NCI-H2171 treated with DMSO at 0.1 percent for 48 hours (cell line): Measurements from ENCODE around the gene CHID1.

Experiments
- DNase-seq: peaks from one replicate; lab custom pipeline; 2025; lab: John Stamatoyannopoulos, UW

The CHID1 gene

GRCh38 chr11:910589-911030 lies at the start of gene CHID1:
CHID1 (minus strand) TSS chr11:910810; CDS start chr11:904816, 5,994 bp downstream.
- peak; percentile 62 for DNase-seq

DNA sequence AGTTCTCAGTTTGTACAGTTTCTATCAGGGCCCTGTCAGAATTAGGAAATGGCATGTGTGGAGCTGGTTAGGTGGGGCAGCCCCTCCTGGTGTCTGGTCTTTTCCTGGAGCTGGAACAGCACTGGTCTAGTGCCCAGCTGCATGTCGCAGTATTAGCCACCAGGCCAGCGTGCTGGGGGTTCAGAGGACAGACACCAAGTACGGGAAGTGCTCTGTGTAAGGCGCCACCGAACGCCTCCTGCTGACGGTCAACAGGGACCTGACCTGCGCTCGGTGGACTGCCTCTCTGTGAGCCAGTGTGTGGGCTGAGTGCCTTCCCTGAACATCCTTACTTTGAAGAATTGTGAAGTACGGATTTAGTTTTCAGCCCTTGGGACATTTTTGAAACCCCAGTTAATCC lies 49.0 kb upstream of the CHID1 start:
- DNase-seq = no peak

DNA sequence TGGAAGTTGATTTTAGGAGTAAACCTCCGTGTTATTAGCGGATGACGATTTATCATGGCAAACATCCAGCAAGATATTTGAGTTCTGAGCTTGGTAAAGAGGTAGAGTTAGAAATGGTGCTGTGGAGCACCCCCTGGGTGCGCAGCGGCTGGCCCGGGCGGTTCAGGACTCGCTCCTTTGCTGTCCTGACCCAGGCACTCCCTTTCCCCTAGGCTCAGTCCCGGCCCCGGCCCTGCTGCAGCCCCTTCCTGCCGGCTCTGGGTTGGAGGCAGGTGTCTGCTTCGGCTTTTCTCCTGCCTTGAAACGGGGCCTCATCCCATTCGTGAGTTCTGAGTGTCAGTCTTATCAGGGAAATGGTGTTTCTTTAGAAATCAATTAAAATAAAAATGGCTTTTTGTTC lies 48.4 kb upstream of the CHID1 start:
- DNase-seq = no peak

DNA sequence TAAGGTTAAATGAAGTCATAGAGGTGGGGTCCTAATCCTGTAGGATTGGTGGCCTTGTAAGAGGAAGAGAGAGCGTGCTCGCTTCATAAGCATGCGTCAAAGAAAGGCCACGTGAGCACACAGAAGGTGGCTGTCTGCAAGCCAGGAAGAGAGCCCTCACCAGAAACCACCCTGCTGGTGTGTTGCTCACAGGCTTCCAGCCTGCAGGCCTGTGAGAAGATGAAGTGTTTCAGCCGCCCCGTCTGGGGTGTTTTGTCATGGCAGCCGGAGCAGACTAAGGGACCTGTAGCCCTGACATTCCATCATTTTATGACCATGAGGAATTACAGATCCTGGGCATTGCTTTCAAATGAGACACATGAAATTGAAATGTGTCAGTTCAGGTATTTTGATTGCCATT lies 47.5 kb upstream of the CHID1 start:
- DNase-seq = no peak

DNA sequence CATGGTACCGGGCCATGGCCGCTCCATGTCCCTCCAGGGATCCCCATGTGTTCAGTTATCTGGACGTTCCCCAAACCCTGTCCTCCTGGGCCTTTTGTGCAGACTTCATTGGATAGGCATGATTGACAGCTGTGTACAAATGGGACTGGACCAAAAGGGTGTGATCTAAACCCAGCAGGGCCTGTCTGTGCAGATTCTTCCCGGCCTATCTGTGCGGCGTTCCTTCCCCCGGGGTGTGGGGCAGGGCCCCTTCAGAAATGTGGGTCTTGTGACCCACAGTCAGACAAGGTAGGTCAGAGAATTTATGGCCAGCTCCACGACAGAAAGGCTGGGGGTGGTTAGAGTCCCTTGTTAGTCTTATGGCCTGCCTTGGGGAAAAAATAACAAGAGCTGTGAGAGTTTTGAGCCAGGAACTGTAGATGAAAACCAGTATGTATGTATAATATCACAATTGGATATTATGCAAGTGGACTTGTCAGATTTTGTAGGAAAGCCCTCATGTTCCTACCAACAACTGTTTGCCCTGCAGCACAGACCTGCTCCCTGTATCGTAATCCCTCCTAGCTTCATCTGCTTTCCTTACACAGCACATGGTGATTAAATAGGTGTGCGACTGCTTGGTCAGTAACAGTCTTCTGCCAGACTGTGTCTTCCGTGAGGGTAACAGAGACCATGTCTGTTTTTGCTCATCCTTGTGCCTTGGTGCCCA lies 46.8 kb upstream of the CHID1 start:
- no peak for DNase-seq

- DNase-seq = peak; percentile 3
Measured at GRCh38 chr11:955154-956063, 44.8 kb upstream of the CHID1 start.

DNA sequence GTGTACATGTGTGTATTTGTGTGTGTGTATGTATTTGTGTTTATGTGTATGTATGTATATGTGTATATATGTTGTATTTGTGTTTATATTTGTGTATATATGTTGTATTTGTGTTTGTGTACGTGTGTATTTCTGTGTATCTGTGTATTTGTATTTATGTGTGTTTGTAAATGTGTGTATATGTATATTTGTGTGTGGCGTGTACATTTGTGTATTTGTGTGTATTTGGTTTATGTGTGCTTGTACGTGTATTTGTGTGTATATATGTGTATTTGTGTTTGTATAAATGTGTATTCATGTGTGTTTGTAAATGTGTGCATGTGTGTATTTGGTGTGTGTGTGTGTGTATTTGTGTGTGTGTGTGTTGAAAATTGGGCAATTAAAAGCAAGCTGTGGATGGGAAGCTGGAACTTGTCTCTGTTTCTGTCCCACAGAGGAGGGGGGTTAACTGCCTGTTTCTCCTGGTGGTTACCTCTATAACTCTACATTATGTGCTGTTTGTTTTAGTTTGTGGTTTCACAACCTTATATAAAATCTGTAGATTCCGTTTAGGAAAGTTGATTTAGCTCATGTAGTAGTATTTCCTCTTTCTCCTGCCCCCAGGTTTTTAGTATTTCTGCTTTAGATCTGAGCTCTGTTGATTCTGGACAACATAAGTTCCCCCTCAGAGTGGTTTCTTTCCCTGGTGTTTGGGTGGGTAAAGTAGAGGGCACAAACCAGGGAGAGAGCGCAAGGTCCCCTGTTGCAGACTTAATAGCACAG lies 44.0 kb upstream of the CHID1 start:
- no peak for DNase-seq

DNA sequence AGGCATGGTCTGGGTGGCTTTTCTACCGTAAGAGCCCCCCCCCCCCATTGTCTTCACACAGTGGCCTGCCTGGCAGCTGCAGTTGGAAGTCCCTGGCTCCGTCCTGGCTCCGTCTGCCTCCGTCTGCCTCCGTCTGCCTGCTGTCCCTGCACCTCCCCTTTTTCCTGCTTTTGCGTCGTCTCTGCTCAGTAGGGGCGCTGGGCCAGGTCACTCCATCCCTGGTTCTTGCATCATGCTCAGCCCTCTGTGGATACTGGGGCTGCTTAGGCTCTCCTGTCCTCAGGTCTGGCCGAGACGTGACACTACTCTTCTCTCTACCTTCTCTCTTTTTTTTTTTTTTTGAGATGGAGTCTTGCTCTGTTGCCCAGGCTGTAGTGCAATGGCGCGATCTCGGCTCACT lies 42.9 kb upstream of the CHID1 start:
- no peak for DNase-seq

DNA sequence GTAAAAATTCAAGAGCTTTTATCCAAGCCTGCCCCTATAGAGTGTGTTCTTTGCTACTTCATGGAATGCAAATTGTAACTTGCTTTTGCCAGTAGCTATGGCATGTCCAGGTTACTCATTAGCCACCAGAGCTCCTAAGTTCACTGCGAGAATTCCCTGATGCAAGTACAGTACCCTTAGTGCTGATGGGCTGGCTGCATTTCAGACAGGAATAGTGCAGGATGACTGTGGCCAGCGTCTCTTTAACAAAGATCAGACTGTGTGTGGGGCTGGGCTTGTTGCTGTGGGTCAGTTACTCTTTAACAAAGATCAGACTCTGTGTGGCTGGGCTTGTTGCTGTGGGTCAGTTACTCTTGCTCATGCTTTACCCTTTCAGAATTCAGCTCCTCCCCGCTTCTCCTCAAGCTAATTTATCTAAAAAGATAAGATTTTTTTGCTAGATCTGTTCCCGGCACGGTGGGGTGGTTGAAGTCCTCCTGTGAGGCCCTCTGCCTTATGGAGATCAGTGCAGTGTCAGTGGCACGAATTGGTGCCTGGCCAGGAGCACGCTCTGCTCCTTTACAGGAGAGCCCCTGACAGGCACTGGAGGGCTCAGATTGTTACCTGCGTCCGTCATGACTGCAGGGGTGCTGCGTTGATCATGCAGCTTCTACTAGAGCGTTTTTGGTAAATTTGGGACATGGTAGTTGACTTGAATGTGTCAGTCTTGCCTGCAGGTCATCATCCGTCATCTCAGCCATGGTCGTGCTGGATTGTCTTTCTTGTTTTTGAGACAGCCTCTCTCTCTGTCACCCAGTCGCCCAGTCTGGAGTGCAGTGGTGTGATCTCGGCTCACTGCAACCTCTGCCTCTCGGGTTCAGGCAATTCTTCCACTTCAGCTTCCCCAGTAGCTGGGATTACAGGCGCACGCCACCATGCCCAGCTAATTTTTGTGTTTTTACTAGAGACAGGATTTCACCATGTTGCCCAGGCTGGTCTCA lies 42.1 kb upstream of the CHID1 start:
- DNase-seq = no peak

DNA sequence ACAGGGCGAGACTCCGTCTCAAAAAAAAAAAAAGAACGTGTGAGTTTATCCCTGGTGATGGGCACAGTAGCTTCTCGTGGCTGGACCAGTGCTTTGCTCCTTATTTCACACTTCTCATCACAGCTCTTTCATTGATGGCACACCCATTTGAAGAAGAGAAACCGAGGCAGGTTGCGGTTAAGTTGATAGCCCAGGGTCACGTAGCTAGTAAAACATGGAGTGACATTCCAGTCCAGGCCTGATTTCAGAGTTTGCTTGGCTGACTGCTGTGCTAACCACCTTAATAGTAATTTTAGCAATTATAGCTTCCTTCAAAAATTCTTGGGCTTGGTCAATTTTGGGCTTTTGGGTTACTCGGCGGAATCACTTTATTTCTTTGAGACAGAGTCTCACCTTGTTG lies 40.9 kb upstream of the CHID1 start:
- no peak for DNase-seq

DNA sequence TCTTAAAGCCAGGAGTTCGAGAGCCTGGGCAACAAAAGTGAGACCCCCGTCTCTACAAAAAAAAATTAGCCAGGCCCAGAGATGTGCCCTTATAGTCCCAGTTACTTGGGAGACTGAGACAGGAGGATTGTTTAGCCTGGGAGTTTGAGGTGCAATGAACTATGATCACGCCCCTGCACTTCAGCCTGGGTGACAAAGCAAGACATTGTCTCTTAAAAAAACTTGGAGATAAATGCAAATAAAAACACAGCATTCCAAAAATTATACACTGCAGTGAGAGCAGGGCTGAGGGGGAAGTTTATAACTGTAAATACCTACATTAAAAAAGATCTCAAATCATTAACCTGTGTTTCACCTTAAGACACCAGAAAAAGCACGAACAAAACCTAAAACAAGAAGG lies 37.1 kb upstream of the CHID1 start:
- DNase-seq = no peak

DNA sequence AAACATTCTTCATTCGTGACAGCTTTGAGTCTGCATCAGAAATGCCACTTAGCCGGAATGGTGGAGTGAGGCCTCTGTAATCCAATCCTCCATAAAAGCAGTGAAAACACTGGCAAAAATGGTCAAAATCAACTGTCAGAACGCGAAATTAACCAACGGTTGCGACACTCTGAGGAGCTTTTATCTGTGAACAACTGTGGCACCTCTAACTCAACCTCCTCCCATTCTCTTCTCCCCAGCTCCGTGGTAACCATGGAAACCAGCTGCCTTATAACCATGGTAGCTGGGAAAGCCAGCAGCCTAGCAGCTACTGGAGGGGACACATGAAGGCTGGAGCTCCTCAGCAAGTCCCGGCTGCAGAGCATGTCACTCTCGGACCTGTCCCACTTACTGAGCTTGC lies 35.4 kb upstream of the CHID1 start:
- no peak for DNase-seq

- no peak for DNase-seq
Measured at GRCh38 chr11:944711-945470, 34.3 kb upstream of the CHID1 start.

DNA sequence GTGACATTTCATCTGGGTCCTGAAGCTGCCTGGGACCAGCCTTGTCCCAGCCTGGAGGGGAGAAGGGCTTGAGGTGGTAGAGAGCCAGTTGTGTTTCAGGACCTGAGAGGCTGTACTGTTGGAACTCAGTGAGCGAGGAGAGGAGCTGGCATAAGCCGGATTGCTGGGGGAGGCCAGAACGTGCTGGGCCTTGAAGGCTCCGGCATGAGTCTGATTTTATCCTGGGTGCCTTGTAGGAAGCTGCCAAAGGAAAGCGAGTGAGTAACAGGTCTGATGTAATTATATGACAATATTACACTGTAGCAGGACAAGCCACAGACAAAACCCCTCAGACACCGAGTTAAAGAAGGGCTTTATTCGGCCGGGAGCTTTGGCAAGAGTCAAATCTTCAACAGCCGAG lies 32.2 kb upstream of the CHID1 start:
- no peak for DNase-seq

DNA sequence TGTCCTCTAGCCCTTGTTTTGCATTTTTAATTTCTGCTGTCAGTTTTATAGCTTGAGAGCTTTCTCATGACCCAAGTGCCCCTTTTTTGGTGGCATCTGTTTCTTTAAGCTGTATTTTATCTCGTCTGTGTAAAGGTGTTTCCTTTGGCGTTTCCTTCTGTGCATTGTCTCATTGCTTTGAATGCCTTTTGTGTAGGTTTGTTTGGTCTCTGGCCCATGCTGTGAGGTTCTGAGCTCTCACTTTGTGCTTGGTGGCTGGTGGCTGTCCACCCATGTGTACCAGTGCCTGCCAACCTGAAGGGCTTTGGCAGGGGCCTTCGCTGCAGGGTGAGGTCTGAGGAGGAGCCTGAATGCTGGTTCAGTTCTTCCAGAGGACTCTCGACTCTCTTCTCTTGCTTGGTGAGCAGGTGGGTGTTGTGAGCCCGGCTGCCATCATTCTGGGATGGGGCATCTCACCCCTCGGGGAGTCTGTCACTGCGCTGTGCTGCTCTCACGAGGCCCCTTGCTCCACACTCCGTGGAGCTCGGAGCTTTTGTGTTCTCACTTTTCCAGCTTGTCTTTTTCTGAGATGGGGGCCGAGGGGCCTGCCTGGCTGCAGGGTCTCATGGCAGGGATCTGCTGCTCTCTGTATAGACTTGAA lies 30.0 kb upstream of the CHID1 start:
- DNase-seq = no peak

GRCh38 chr11:937841-938261 lies 27.2 kb upstream of the CHID1 start:
- no peak for DNase-seq

GRCh38 chr11:936199-936598 lies 25.6 kb upstream of the CHID1 start:
- no peak for DNase-seq

- DNase-seq = no peak
Measured at GRCh38 chr11:934527-934926, 23.9 kb upstream of the CHID1 start.

DNA sequence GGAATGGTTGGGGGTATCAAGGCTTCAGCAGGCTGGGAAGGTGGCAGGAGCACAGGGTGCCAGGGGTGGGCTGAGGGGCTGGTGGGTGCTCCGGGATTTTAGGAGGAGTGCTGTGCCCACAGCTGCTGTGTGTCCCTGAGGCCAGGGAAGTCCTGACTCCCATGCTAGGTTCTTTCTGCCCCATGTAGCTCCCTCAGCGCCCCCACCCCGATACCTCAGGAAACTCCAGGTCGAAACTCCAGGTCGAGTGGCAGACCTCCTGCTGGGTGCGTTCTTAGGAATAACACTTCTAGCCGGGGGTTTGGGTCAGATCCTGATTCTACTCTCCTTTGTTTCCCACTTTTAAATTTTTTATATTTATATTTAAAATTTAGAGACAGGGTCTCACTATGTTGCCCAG lies 23.3 kb upstream of the CHID1 start:
- DNase-seq = no peak
